Neural crest cell (in vitro differentiated cells): Measurements from ENCODE around the gene HNRNPUL2. TPM values are rescaled to one million over a fixed set of nuclear protein-coding genes. Genes with fewer than 3 reads are reported as not detected.
"Not testable (repeated sequence)": the region's sequence is repeated elsewhere in the genome, so short reads cannot be mapped to it uniquely, and the experiment has no call there.

Experiments
- DNase-seq: peaks from one replicate; pipeline ENCODE4 v3.0.0; 2021; ENCODE audit warnings: low read depth, mixed read lengths, low spot score
- H3K27ac Mint-ChIP-seq: one replicate; pipeline ENCODE4 v1.8.0; 2021; ENCODE audit warnings: mild to moderate bottlenecking, mixed read lengths; ENCODE audit not compliant: unreplicated experiment
- H3K27me3 Mint-ChIP-seq: 2 replicates; pipeline ENCODE4 v1.8.0; 2021; ENCODE audit warnings: low read depth, mild to moderate bottlenecking, mixed read lengths
- H3K36me3 Mint-ChIP-seq: 2 replicates; pipeline ENCODE4 v1.8.0; 2021; ENCODE audit warnings: low read depth, mild to moderate bottlenecking, mixed read lengths
- H3K4me1 Mint-ChIP-seq: 2 replicates; pipeline ENCODE4 v1.8.0; 2021; ENCODE audit warnings: mixed read lengths
- H3K4me3 Mint-ChIP-seq: one replicate; pipeline ENCODE4 v1.8.0; 2021; ENCODE audit warnings: mild to moderate bottlenecking, mixed read lengths
- H3K9me3 Mint-ChIP-seq: 2 replicates; pipeline ENCODE4 v1.8.0; 2021; ENCODE audit warnings: mixed read lengths
- CTCF ChIP-seq: fragments of 200-600 bp; sonication (generic); conservative IDR thresholded peaks from 2 replicates; pipeline ENCODE4 v1.5.0; 2021; ENCODE audit warnings: antibody characterized with exemption, mild to moderate bottlenecking
- total RNA-seq: library from RNA; stranded (reverse); gene quantifications from 2 replicates; pipeline ENCODE4 v1.2.1, GENCODE V29; 2021

HNRNPUL2 gene
- total RNA-seq, 1 donor from 2014 or later: 80.7 TPM

GRCh38 chr11:62678770-62679696, 48.2 kb downstream of the HNRNPUL2 start, which contains the start of gene UBXN1:
TSS of gene UBXN1 (minus strand) at chr11:62679073. CDS start at chr11:62678923, 150 bp downstream.
- H3K4me3 Mint-ChIP-seq: peak within 1 kb of the TSS; percentile 92
- H3K36me3 Mint-ChIP-seq: peaks cover 5% of the 10 kb centered on the region
- no peaks in the 10 kb centered on the region for H3K27me3 Mint-ChIP-seq
- peak; percentile 71 for DNase-seq
- no peaks in the 10 kb centered on the region for H3K9me3 Mint-ChIP-seq
- peak within 1 kb of the TSS; percentile 90 for H3K27ac Mint-ChIP-seq
- peaks cover 32% of the 10 kb centered on the region for H3K4me1 Mint-ChIP-seq
- no peak for TF ChIP-seq CTCF

GRCh38 chr11:62678433-62678769, 48.9 kb downstream of the HNRNPUL2 start:
- Mint-ChIP-seq H3K9me3 (no peaks in the 10 kb centered on the region), H3K4me1 (peaks cover 32% of the 10 kb centered on the region), H3K36me3 (peaks cover 5% of the 10 kb centered on the region), H3K27ac (peak overlapping the region; percentile 90), H3K4me3 (peak overlapping the region; percentile 92), H3K27me3 (no peaks in the 10 kb centered on the region)
- no peak for DNase-seq
- TF ChIP-seq CTCF: no peak

DNA sequence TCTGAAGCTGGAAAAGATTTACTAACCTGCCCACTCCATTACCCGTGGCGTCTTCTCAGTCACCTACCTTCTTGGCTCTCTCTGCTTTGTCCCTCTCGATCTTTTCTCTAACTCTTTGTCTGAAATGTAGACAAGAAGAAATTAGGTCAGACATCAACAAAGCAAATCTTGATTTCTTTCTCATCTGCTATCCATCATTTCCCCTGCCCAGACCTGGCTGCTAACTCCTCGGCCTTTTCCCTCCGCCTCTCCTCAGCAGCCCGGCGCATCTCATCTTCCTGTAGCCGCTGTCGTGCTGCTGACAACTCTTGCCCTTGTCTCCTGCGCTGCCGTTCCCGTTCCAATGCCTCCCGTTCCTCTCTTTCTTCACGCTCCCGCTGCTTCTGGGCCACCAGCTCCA, 49.5 kb downstream of the HNRNPUL2 start:
- no peak for DNase-seq
- Mint-ChIP-seq H3K27me3 (no peaks in the 10 kb centered on the region), H3K4me1 (peaks cover 36% of the 10 kb centered on the region), H3K27ac (peak overlapping the region; percentile 5), H3K9me3 (no peaks in the 10 kb centered on the region), H3K36me3 (peaks cover 5% of the 10 kb centered on the region), H3K4me3 (peak overlapping the region; percentile 92)
- no peak for TF ChIP-seq CTCF

- H3K27ac Mint-ChIP-seq: peak overlapping the region; percentile 5
These were observed 50.1 kb downstream of the HNRNPUL2 start for GRCh38 chr11:62677156-62677555.

DNA sequence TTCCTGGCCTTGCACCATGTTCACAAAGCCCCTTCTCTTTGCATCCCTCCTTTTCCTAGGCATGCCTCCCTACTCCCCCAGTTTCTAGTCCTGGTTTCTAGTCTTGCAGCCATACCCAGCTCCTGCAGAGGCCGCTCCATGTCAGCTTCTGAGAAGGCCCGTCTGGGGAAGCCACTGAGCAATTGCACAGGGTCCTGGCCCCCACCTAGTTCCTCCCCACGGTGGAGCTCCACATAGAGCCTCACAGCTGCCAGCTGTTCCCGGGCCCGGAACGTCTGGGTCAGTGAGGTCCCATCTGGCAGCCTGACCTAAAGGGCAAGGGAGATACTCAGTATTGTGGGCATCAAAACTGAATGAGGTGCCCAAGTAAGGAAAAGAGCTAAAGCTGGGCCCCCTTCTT, 50.6 kb downstream of the HNRNPUL2 start:
- H3K4me1 Mint-ChIP-seq: peaks cover 45% of the 10 kb centered on the region
- H3K4me3 Mint-ChIP-seq: peak overlapping the region; percentile 92
- no peak for TF ChIP-seq CTCF
- no peaks in the 10 kb centered on the region for H3K27me3 Mint-ChIP-seq
- peaks cover 5% of the 10 kb centered on the region for H3K36me3 Mint-ChIP-seq
- no peak overlapping the region for H3K27ac Mint-ChIP-seq
- no peaks in the 10 kb centered on the region for H3K9me3 Mint-ChIP-seq
- DNase-seq: no peak

More at GRCh38 chr11:62677156-62677555, 50.1 kb downstream of the HNRNPUL2 start:
- H3K9me3 Mint-ChIP-seq: no peaks in the 10 kb centered on the region
- no peak for TF ChIP-seq CTCF
- H3K27me3 Mint-ChIP-seq: no peaks in the 10 kb centered on the region
- DNase-seq: no peak
- H3K4me3 Mint-ChIP-seq: peak overlapping the region; percentile 92
- H3K36me3 Mint-ChIP-seq: peaks cover 5% of the 10 kb centered on the region
- peaks cover 41% of the 10 kb centered on the region for H3K4me1 Mint-ChIP-seq

GRCh38 chr11:62675415-62675814, 51.8 kb downstream of the HNRNPUL2 start:
- not testable (repeated sequence) for DNase-seq, H3K9me3 Mint-ChIP-seq, H3K27ac Mint-ChIP-seq, H3K27me3 Mint-ChIP-seq, H3K36me3 Mint-ChIP-seq
- peaks cover 50% of the 10 kb centered on the region for H3K4me1 Mint-ChIP-seq
- peak overlapping the region; percentile 55 for H3K4me3 Mint-ChIP-seq
